GM23248 (cell line): ENCODE measurements around the gene GRIPAP1. TPM values are rescaled to one million over a fixed set of nuclear protein-coding genes. Genes with fewer than 3 reads are reported as not detected.

Experiments
- DNase-seq: peaks from one replicate; pipeline ENCODE4 v3.0.0-alpha.2; 2015
- H2AFZ ChIP-seq: fragments of 200-600 bp; sonication (generic); 2 replicates; pipeline ENCODE4 v1.6.1; 2016; ENCODE audit warnings: antibody characterized with exemption
- H3F3A ChIP-seq: fragments of 200-600 bp; sonication (generic); 2 replicates; pipeline ENCODE4 v1.6.1; 2016; ENCODE audit warnings: mild to moderate bottlenecking, antibody characterized with exemption, mixed run types; ENCODE audit not compliant: insufficient read depth
- H3K27ac ChIP-seq: fragments of 200-600 bp; sonication (generic); 2 replicates; pipeline ENCODE4 v1.5.1; 2016; ENCODE audit warnings: mild to moderate bottlenecking
- H3K27me3 ChIP-seq: fragments of 200-600 bp; sonication (generic); replicated peaks from 2 replicates; pipeline ENCODE4 v1.6.1; 2016; ENCODE audit warnings: mild to moderate bottlenecking; ENCODE audit not compliant: insufficient read depth
- H3K36me3 ChIP-seq: fragments of 200-600 bp; sonication (generic); 2 replicates; pipeline ENCODE4 v1.6.1; 2016; ENCODE audit warnings: low read depth, mild to moderate bottlenecking
- H3K4me1 ChIP-seq: fragments of 200-600 bp; sonication (generic); 2 replicates; pipeline ENCODE4 v1.6.1; 2016; ENCODE audit warnings: mild to moderate bottlenecking; ENCODE audit not compliant: insufficient read depth
- H3K4me2 ChIP-seq: fragments of 200-600 bp; sonication (generic); one replicate; pipeline ENCODE4 v1.6.1; 2016; ENCODE audit warnings: mild to moderate bottlenecking; ENCODE audit not compliant: unreplicated experiment
- H3K4me3 ChIP-seq: fragments of 200-600 bp; sonication (generic); 2 replicates; pipeline ENCODE4 v1.5.1; 2016; ENCODE audit warnings: mild to moderate bottlenecking
- H3K79me2 ChIP-seq: fragments of 200-600 bp; sonication (generic); 2 replicates; pipeline ENCODE4 v1.6.1; 2016; ENCODE audit warnings: mild to moderate bottlenecking; ENCODE audit not compliant: insufficient read depth
- H3K9ac ChIP-seq: fragments of 200-600 bp; sonication (generic); 2 replicates; pipeline ENCODE4 v1.6.1; 2016; ENCODE audit warnings: mild to moderate bottlenecking
- H3K9me2 ChIP-seq: fragments of 200-600 bp; sonication (generic); 2 replicates; pipeline ENCODE4 v1.6.1; 2016; ENCODE audit warnings: mixed run types, mild to moderate bottlenecking, moderate library complexity; ENCODE audit not compliant: insufficient read depth
- H3K9me3 ChIP-seq: fragments of 200-600 bp; sonication (generic); one replicate; pipeline ENCODE4 v1.6.1; 2017; ENCODE audit warnings: low read depth
- H4K20me1 ChIP-seq: fragments of 200-600 bp; sonication (generic); 2 replicates; pipeline ENCODE4 v1.6.0; 2016; ENCODE audit not compliant: insufficient read depth
- EZH2 ChIP-seq: fragments of 200-600 bp; sonication (generic); IDR thresholded peaks from 2 replicates; pipeline ENCODE4 v1.6.1; 2018; ENCODE audit warnings: antibody characterized with exemption, mild to moderate bottlenecking; ENCODE audit not compliant: insufficient read depth, poor library complexity, severe bottlenecking
- EZH2phosphoT487 ChIP-seq: fragments of 200-600 bp; sonication (generic); IDR thresholded peaks from 2 replicates; pipeline ENCODE4 v1.6.1; 2018; ENCODE audit warnings: antibody characterized with exemption, moderate library complexity, mild to moderate bottlenecking, low read depth; ENCODE audit not compliant: insufficient read depth
- WGBS, 2 experiments: methylation state at CpG; one replicate each; pipeline ENCODE4 v1.1.6; 2015 to 2017; ENCODE audit warnings: low lambda C conversion rate in 2 of 2, low coverage in 1 of 2; ENCODE audit errors: missing lambda C conversion rate in 2 of 2; 5-methylcytosine and 5-hydroxymethylcytosine counted together
- in situ Hi-C: fragments of 300-500 bp; cut with MboI; formaldehyde crosslinking; loops from 2 replicates; pipeline ENCODE4 v1.15.0; 2020
- polyA plus RNA-seq: library from polyadenylated mRNA; unstranded; fragments of >200 nt; fragmentation: Nextera tagmentation; extraction: Ambion mirVana; gene quantifications from 2 replicates; pipeline ENCODE4 v1.2.1, GENCODE V29; 2016
- total RNA-seq: library from RNA; depleted of rRNA; stranded (reverse); fragments of >200 nt; shearing (Covaris generic); gene quantifications from 2 replicates; pipeline ENCODE4 v1.2.3, GENCODE V29; 2014

Gene GRIPAP1
- total and polyA plus RNA-seq, 2 experiments from 2014 or later: 16.5 TPM

DNA sequence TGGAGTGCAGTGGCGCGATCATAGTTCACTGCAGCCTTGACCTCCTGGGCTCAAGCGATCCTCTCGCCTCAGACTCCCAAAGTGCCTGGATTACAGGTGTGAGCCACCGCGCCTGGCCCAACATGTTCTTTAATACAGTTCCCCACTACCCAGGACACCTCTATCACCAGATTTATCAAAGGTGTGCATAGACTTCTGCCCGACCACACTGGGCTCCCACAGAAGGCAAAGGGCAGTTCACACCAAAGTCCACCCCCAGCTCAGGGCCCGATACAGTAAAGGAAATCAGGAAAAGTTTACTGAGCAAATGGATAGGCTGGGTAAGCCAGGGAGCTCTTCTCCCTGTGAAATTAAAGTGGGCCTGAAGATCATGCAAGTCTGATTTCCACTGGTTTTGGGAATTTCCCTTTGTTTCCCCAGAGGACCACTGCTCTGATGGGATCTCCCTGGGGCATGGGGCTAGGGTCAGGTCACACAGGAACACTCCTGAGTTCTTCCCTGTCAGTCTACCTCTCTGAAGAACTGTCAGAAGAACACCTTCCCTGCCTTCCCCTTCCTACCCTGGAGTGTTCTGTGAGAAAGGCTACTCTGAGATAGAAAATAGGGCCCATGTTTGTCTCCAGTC lies 65.5 kb downstream of the GRIPAP1 start:
- no peaks in the 10 kb centered on the region for H3K27me3 ChIP-seq
- WGBS, 2 experiments: 90 to 91% methylated on average over 8 of the region's 8 CpGs
- no peak overlapping the region for H3K4me3 ChIP-seq
- H3K27ac ChIP-seq: no peak overlapping the region
- no peaks in the 10 kb centered on the region for H3K9me3 ChIP-seq
- H3K9me2 ChIP-seq: no peaks in the 10 kb centered on the region
- no peaks in the 10 kb centered on the region for H3K4me1 ChIP-seq
- no peak for DNase-seq
- peaks cover 55% of the 10 kb centered on the region for H3K79me2 ChIP-seq
- no peak overlapping the region for H3K9ac ChIP-seq
- H2AFZ ChIP-seq: no peak overlapping the region
- in situ Hi-C loops: loop anchor here (25.0 kb wide), 1 partner anchor 101 kb away; the partner anchor contains the start of gene TFE3
- H4K20me1 ChIP-seq: no peaks in the 10 kb centered on the region
- no peak overlapping the region for H3K4me2 ChIP-seq
- TF ChIP-seq EZH2 (no peak), EZH2phosphoT487 (no peak)
- no peaks in the 10 kb centered on the region for H3K36me3 ChIP-seq
- H3F3A ChIP-seq: no peaks in the 10 kb centered on the region

DNA sequence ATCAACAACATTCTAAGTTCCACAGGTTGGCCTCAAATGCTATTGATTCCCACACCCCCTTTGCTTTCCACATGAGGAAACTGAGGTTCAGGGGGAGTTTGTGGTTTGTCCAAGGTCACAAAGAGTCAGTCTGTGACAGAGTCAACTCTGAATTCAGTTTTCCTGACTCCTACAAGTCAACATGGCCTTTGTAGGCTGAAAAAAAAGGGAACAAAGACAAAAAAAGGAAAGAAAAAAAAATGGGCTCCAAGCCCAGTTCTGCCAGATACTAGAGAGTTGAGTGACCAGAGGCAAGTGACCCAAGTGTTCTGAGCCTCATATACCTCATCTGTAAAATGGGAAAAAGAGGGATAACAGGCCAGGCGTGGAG lies 66.8 kb downstream of the GRIPAP1 start:
- in situ Hi-C loops: loop anchor here (25.0 kb wide), 1 partner anchor 102 kb away; the partner anchor contains the start of gene TFE3
- Histone ChIP-seq H3K36me3 (no peaks in the 10 kb centered on the region), H3K4me3 (no peak overlapping the region), H3K4me2 (no peak overlapping the region), H3K27me3 (no peaks in the 10 kb centered on the region), H3K9me3 (no peaks in the 10 kb centered on the region), H4K20me1 (no peaks in the 10 kb centered on the region), H3K9me2 (no peaks in the 10 kb centered on the region), H2AFZ (no peak overlapping the region), H3K79me2 (peaks cover 44% of the 10 kb centered on the region), H3K9ac (no peak overlapping the region), H3K4me1 (no peaks in the 10 kb centered on the region), H3K27ac (no peak overlapping the region), H3F3A (no peaks in the 10 kb centered on the region)
- TF ChIP-seq EZH2: no peak
- TF ChIP-seq EZH2phosphoT487: no peak
- 88 to 100% methylated on average over 1 of the region's 1 CpG for WGBS, 2 experiments
- no peak for DNase-seq

DNA sequence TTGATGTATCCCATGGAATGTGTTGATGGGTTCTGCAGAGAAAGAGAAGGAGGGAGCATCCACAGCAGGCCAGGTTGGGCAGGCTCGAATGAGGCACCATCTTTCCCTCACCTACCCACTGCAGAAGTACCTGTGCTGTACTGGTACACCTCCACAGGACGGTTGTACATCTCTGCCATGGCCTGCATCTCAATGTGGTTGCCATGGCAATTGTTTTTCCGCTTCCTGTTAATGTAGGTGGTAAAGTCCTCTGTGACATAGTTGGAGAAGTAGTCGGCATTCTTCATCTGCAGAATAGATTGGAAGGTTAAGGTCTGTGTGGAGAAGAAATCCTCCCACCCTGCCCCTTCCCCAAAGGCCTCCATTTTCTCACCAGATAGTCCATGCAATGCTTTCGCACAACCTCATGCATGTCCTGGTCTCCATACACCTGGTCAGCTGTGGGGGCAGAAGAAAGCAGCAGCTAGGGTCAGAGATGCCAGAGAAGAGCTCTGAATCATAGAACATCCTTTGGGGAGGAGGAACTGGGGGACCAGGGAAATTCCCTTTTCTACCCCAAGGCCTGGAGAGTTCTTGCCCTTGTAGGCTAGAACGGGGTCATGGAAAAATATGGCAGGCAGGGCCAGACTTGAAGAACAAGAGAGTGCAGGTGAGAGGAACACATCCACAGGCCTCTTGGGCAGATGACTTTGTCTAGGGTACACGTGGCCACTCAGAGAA lies 67.3 kb downstream of the GRIPAP1 start:
- Histone ChIP-seq H3K27ac (no peak overlapping the region), H2AFZ (no peak overlapping the region), H4K20me1 (no peaks in the 10 kb centered on the region), H3F3A (no peaks in the 10 kb centered on the region), H3K9ac (no peak overlapping the region), H3K27me3 (no peaks in the 10 kb centered on the region), H3K36me3 (no peaks in the 10 kb centered on the region), H3K4me2 (no peak overlapping the region), H3K9me3 (no peaks in the 10 kb centered on the region), H3K4me3 (no peak overlapping the region), H3K9me2 (no peaks in the 10 kb centered on the region), H3K4me1 (no peaks in the 10 kb centered on the region), H3K79me2 (peaks cover 39% of the 10 kb centered on the region)
- in situ Hi-C loops: loop anchor here (25.0 kb wide), 1 partner anchor 103 kb away; the partner anchor contains the start of gene TFE3
- TF ChIP-seq EZH2: no peak
- DNase-seq: no peak
- 84 to 85% methylated on average over 6 to 7 of the region's 7 CpGs for WGBS, 2 experiments

DNA sequence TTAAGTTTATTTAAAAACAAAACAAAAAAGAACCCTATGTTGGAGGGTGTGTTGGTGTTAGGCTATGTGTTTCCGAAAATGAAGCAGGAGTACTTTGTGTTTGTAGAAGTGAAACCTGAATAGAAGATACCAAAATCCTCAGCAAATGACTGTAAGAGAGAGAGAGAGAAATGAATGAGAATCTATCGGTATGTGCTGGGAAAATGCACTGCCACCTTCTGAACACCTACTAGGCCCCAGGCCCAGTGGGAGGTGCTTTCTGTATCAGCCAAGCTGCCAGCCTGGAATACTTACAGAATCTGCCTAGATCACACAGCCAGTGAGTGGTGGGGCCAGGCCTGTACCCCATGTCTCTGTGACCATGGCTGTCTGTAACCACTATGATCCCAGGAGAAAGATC lies 68.3 kb downstream of the GRIPAP1 start:
- Histone ChIP-seq H3F3A (no peaks in the 10 kb centered on the region), H3K9me3 (no peaks in the 10 kb centered on the region), H3K4me2 (no peak overlapping the region), H3K4me3 (no peak overlapping the region), H3K36me3 (no peaks in the 10 kb centered on the region), H3K79me2 (peaks cover 31% of the 10 kb centered on the region), H3K4me1 (no peaks in the 10 kb centered on the region), H2AFZ (no peak overlapping the region), H3K9me2 (no peaks in the 10 kb centered on the region), H3K9ac (no peak overlapping the region), H3K27me3 (no peaks in the 10 kb centered on the region), H4K20me1 (no peaks in the 10 kb centered on the region), H3K27ac (no peak overlapping the region)
- no peak for DNase-seq
- TF ChIP-seq EZH2 (no peak), EZH2phosphoT487 (no peak)
- in situ Hi-C loops: loop anchor here (25.0 kb wide), 1 partner anchor 104 kb away; the partner anchor contains the start of gene TFE3
- 95 to 100% methylated on average over 2 of the region's 2 CpGs for WGBS, 2 experiments
